Hepatocyte (in vitro differentiated cells): ENCODE data around the gene ZNF280D. TPM values are rescaled to one million over a fixed set of nuclear protein-coding genes. Genes with fewer than 3 reads are reported as not detected.

ENCODE experiments used
- DNase-seq: peaks from one replicate; pipeline ENCODE4 v3.0.0-alpha.2; 2016; ENCODE audit warnings: low spot score
- H2AFZ ChIP-seq: fragments of 200-600 bp; sonication (generic); 2 replicates; pipeline ENCODE4 v1.6.0; 2016; ENCODE audit warnings: antibody characterized with exemption, mild to moderate bottlenecking
- H3K27ac ChIP-seq: fragments of 200-600 bp; sonication (generic); 2 replicates; pipeline ENCODE4 v1.5.1; 2016; ENCODE audit warnings: mild to moderate bottlenecking
- H3K27me3 ChIP-seq: fragments of 200-600 bp; sonication (generic); 2 replicates; pipeline ENCODE4 v1.6.1; 2016
- H3K36me3 ChIP-seq: fragments of 200-600 bp; sonication (generic); replicated peaks from 2 replicates; pipeline ENCODE4 v1.5.1; 2016; ENCODE audit warnings: low read depth; ENCODE audit not compliant: insufficient read depth
- H3K4me1 ChIP-seq: fragments of 200-600 bp; sonication (generic); 2 replicates; pipeline ENCODE4 v1.5.1; 2016; ENCODE audit warnings: mild to moderate bottlenecking, moderate library complexity; ENCODE audit not compliant: insufficient read depth
- H3K4me2 ChIP-seq: fragments of 200-600 bp; sonication (generic); 2 replicates; pipeline ENCODE4 v1.6.0; 2016
- H3K4me3 ChIP-seq: fragments of 200-600 bp; sonication (generic); 2 replicates; pipeline ENCODE4 v1.5.1; 2016; ENCODE audit warnings: mild to moderate bottlenecking
- H3K79me2 ChIP-seq: fragments of 200-600 bp; sonication (generic); 2 replicates; pipeline ENCODE4 v1.6.0; 2017; ENCODE audit warnings: mild to moderate bottlenecking
- H3K9me2 ChIP-seq: fragments of 200-600 bp; sonication (generic); replicated peaks from 2 replicates; pipeline ENCODE4 v1.6.0; 2017; ENCODE audit warnings: mild to moderate bottlenecking; ENCODE audit not compliant: insufficient read depth
- H3K9me3 ChIP-seq: fragments of 200-600 bp; sonication (generic); 2 replicates; pipeline ENCODE4 v1.5.1; 2016; ENCODE audit warnings: low read depth, mild to moderate bottlenecking
- H4K20me1 ChIP-seq: fragments of 200-600 bp; sonication (generic); 2 replicates; pipeline ENCODE4 v1.6.0; 2016; ENCODE audit warnings: mild to moderate bottlenecking; ENCODE audit not compliant: insufficient read depth, poor library complexity, severe bottlenecking
- CTCF ChIP-seq: fragments of 200-600 bp; sonication (generic); IDR thresholded peaks from 2 replicates; pipeline ENCODE4 v1.5.1; 2016; ENCODE audit warnings: antibody characterized with exemption, mild to moderate bottlenecking; ENCODE audit not compliant: poor library complexity
- EZH2 ChIP-seq: fragments of 200-600 bp; sonication (generic); IDR thresholded peaks from 2 replicates; pipeline ENCODE4 v1.6.1; 2016; ENCODE audit warnings: antibody characterized with exemption, mild to moderate bottlenecking, borderline replicate concordance
- EZH2phosphoT487 ChIP-seq: fragments of 200-600 bp; sonication (generic); IDR thresholded peaks from one replicate; pipeline ENCODE4 v1.6.1; 2018; ENCODE audit warnings: antibody characterized with exemption, mild to moderate bottlenecking, low read depth, moderate library complexity; ENCODE audit not compliant: unreplicated experiment, severe bottlenecking
- WGBS: methylation state at CpG from one replicate; pipeline ENCODE4 v1.1.6; 2016; ENCODE audit warnings: low lambda C conversion rate; ENCODE audit errors: missing lambda C conversion rate; 5-methylcytosine and 5-hydroxymethylcytosine counted together
- polyA plus RNA-seq: library from polyadenylated mRNA; unstranded; fragments of >200 nt; fragmentation: Nextera tagmentation; extraction: Ambion mirVana; gene quantifications from 2 replicates; pipeline ENCODE4 v1.2.1, GENCODE V29; 2016
- total RNA-seq: library from RNA; depleted of rRNA; stranded (reverse); fragments of >200 nt; gene quantifications from 2 replicates; pipeline ENCODE4 v1.2.3, GENCODE V29; 2014

The ZNF280D gene
- total and polyA plus RNA-seq, 2 experiments from 2014 or later = 0.54 to 0.87 TPM

GRCh38 chr15:56731548-56731947 lies 1.8 kb downstream of the ZNF280D start:
- Histone ChIP-seq H4K20me1 (no peaks in the 10 kb centered on the region), H3K4me1 (no peaks in the 10 kb centered on the region), H3K4me2 (no peak overlapping the region), H3K9me3 (no peaks in the 10 kb centered on the region), H3K9me2 (no peaks in the 10 kb centered on the region), H3K4me3 (no peak overlapping the region), H3K36me3 (no peaks in the 10 kb centered on the region), H3K27me3 (no peaks in the 10 kb centered on the region), H3K79me2 (no peaks in the 10 kb centered on the region), H3K27ac (no peak overlapping the region), H2AFZ (no peak overlapping the region)
- DNase-seq = no peak
- 85% methylated on average over 8 of the region's 8 CpGs for WGBS
- no peak for TF ChIP-seq EZH2

DNA sequence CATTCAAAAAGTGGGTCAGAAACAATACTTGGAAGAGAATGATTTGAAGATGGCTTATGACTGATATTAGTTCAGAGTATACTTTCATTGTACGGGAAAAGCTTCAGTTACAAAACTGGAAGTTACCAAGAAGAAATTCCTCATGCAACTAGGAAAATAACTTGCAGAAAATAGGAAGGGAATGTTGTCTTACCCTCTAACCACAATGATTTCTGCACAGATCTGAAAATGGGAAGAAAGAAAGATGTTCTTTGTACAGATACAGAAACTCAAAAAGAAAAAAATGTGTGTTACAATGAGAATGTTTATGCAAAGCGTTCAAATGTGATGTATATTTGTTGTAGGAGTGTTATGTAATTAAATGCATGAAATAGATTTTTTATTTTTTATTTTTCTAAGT lies 3.7 kb downstream of the ZNF280D start:
- Histone ChIP-seq H3K79me2 (no peaks in the 10 kb centered on the region), H2AFZ (no peak overlapping the region), H3K27ac (no peak overlapping the region), H3K4me3 (no peak overlapping the region), H3K36me3 (no peaks in the 10 kb centered on the region), H4K20me1 (no peaks in the 10 kb centered on the region), H3K4me2 (no peak overlapping the region), H3K4me1 (no peaks in the 10 kb centered on the region), H3K9me2 (no peaks in the 10 kb centered on the region), H3K9me3 (no peaks in the 10 kb centered on the region), H3K27me3 (no peaks in the 10 kb centered on the region)
- WGBS = 95% methylated on average over 2 of the region's 2 CpGs
- DNase-seq = no peak
- no peak for TF ChIP-seq CTCF
- no peak for TF ChIP-seq EZH2
- no peak for TF ChIP-seq EZH2phosphoT487

- Histone ChIP-seq H3K27me3 (no peaks in the 10 kb centered on the region), H3K9me3 (no peaks in the 10 kb centered on the region), H3K36me3 (no peaks in the 10 kb centered on the region), H3K4me1 (no peaks in the 10 kb centered on the region), H4K20me1 (no peaks in the 10 kb centered on the region), H3K27ac (no peak overlapping the region), H3K4me2 (no peak overlapping the region), H3K4me3 (no peak overlapping the region), H3K9me2 (no peaks in the 10 kb centered on the region), H3K79me2 (no peaks in the 10 kb centered on the region), H2AFZ (no peak overlapping the region)
- WGBS = 93% methylated on average over 1 of the region's 1 CpG
- TF ChIP-seq EZH2phosphoT487 (no peak), CTCF (no peak), EZH2 (no peak)
- no peak for DNase-seq
Measured at GRCh38 chr15:56725386-56725785, 7.9 kb downstream of the ZNF280D start.

- Histone ChIP-seq H3K27ac (no peak overlapping the region), H3K27me3 (no peaks in the 10 kb centered on the region)
- WGBS = 70% methylated on average over 3 of the region's 3 CpGs
Measured at GRCh38 chr15:56724232-56724631, 9.1 kb downstream of the ZNF280D start.

More at GRCh38 chr15:56724232-56724631, 9.1 kb downstream of the ZNF280D start:
- Histone ChIP-seq H3K9me3 (no peaks in the 10 kb centered on the region), H3K36me3 (no peaks in the 10 kb centered on the region), H3K4me1 (no peaks in the 10 kb centered on the region), H3K4me3 (no peak overlapping the region), H2AFZ (no peak overlapping the region), H4K20me1 (no peaks in the 10 kb centered on the region), H3K4me2 (no peak overlapping the region), H3K79me2 (no peaks in the 10 kb centered on the region), H3K9me2 (no peaks in the 10 kb centered on the region)
- no peak for TF ChIP-seq CTCF
- TF ChIP-seq EZH2phosphoT487 = no peak
- no peak for TF ChIP-seq EZH2
- DNase-seq = no peak
